ENCODE results near the gene LCP2.

- TF ChIP-seq POLR2AphosphoS5 (IDR thresholded peaks at IDR 0.05; ENCODE audit: low read depth), result no peak
- no peak for TF ChIP-seq CTCF (IDR thresholded peaks at IDR 0.05; ENCODE audit: insufficient read depth, low read length)
- TF ChIP-seq GABPA (IDR thresholded peaks at IDR 0.05; ENCODE audit: low read depth), result no peak
- TF ChIP-seq REST (IDR thresholded peaks at IDR 0.05; ENCODE audit: insufficient replicate concordance, low read depth), result no peak
Observed at GRCh38 chr5:170313344-170313743, 15.8 kb upstream of the LCP2 start.
